CD4-positive, alpha-beta memory T cell (primary cell): ENCODE results near the gene FAM149A. TPM values are rescaled to one million over a fixed set of nuclear protein-coding genes. Genes with fewer than 3 reads are reported as not detected.

Experiments
- CTCF ChIA-PET: fragments of 350-600 bp; sonication (Branson Sonifier 250); formaldehyde crosslinking; loops from one replicate; lab custom pipeline; 2021; ENCODE audit warnings: inconsistent platforms; ENCODE audit not compliant: partially characterized antibody; lab: Charles Lee
- POLR2A ChIA-PET: fragments of 350-600 bp; sonication (Branson Sonifier 250); formaldehyde crosslinking; loops from one replicate; lab custom pipeline; 2021; ENCODE audit not compliant: partially characterized antibody; lab: Charles Lee
- DNase-seq, 5 donors: peaks; one replicate each; pipeline versions ENCODE4 v3.0.0 to v3.0.0-alpha.2; 2020 to 2022; ENCODE audit warnings: mixed read lengths in 1 of 5
- H3K27ac ChIP-seq: one replicate; pipeline ENCODE4 v1.7.0; 2013; ENCODE audit warnings: low read depth, low read length
- H3K27me3 ChIP-seq: 2 replicates; pipeline ENCODE4 v1.7.0; 2013; ENCODE audit warnings: mild to moderate bottlenecking, low read length, moderate library complexity; ENCODE audit not compliant: insufficient read depth
- H3K36me3 ChIP-seq: 2 replicates; pipeline ENCODE4 v1.7.0; 2013; ENCODE audit warnings: mild to moderate bottlenecking, low read length, moderate library complexity; ENCODE audit not compliant: insufficient read depth
- H3K4me1 ChIP-seq: 2 replicates; pipeline ENCODE4 v1.7.0; 2013; ENCODE audit warnings: mild to moderate bottlenecking, low read length, moderate library complexity; ENCODE audit not compliant: insufficient read depth
- H3K4me3 ChIP-seq, 2 donors: one replicate each; pipeline ENCODE4 v1.7.0; 2013; ENCODE audit warnings: low read length in 2 of 2, mild to moderate bottlenecking in 1 of 2
- H3K9me3 ChIP-seq, 2 donors: one replicate each; pipeline ENCODE4 v1.7.0; 2013; ENCODE audit warnings: low read length in 2 of 2, control low read depth in 1 of 2; ENCODE audit not compliant: control insufficient read depth in 1 of 2
- H3K27ac Mint-ChIP-seq, 7 donors: one replicate each; pipeline ENCODE4 v1.8.0; 2020 to 2021; ENCODE audit warnings: mixed read lengths in 7 of 7, mild to moderate bottlenecking in 6 of 7, inconsistent platforms in 3 of 7, moderate library complexity in 3 of 7
- H3K27me3 Mint-ChIP-seq, 2 donors: one replicate each; pipeline ENCODE4 v1.8.0; 2020 to 2021; ENCODE audit warnings: mixed read lengths in 2 of 2
- H3K36me3 Mint-ChIP-seq, 2 donors: one replicate each; pipeline ENCODE4 v1.8.0; 2020 to 2021; ENCODE audit warnings: mixed read lengths in 2 of 2, inconsistent platforms in 1 of 2, mild to moderate bottlenecking in 1 of 2
- H3K4me1 Mint-ChIP-seq, 4 donors: one replicate each; pipeline ENCODE4 v1.8.0; 2020 to 2021; ENCODE audit warnings: mixed read lengths in 4 of 4, mild to moderate bottlenecking in 1 of 4
- H3K4me3 Mint-ChIP-seq, 8 donors: one replicate each; pipeline ENCODE4 v1.8.0; 2020 to 2021; ENCODE audit warnings: mixed read lengths in 8 of 8, mild to moderate bottlenecking in 7 of 8, moderate library complexity in 6 of 8, inconsistent platforms in 3 of 8
- H3K9me3 Mint-ChIP-seq, 8 donors: one replicate each; pipeline ENCODE4 v1.8.0; 2020 to 2021; ENCODE audit warnings: mixed read lengths in 8 of 8, mild to moderate bottlenecking in 5 of 8, inconsistent platforms in 3 of 8, moderate library complexity in 1 of 8
- intact Hi-C: fragments of 100-400 bp; cut with micrococcal nuclease; formaldehyde crosslinking; loops from one replicate; pipeline ENCODE4 v1.15.1; 2023
- polyA plus RNA-seq, 2 donors: library from polyadenylated mRNA; unstranded; fragments of 300-500 nt; fragmentation: Illumina TruSeq; gene quantifications; one replicate each; pipeline ENCODE4 v1.2.3, GENCODE V29; 2021
- total RNA-seq, 2 experiments: library from RNA; stranded (reverse); gene quantifications; one replicate each; pipeline ENCODE4 v1.2.3, GENCODE V29; 2021

FAM149A gene
- total and polyA plus RNA-seq, 4 experiments from 2014 or later, result 0.58 to 0.76 TPM; not detected in 2

DNA sequence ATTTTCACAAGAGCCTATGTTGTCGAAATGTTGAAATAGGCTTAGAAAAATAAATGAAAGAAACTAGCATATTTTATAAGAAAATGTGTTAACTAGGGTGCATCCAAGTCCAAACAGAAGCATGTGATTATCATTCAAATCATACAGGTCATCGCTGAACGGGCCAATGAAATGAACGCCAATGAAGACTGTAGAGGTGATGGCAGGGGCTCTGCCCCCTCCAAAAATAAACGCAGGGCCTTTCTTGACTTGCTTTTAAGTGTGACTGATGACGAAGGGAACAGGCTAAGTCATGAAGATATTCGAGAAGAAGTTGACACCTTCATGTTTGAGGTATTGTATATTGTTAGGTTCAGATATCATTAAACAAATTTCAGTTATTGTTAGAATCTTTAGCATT is 96.5 kb downstream of the FAM149A start:
- intact Hi-C loops, result loop anchor here (1.0 to 10.0 kb wide), 4 partner anchors 39 to 1666 kb away; partner anchors contain the start of gene CCDC110

DNA sequence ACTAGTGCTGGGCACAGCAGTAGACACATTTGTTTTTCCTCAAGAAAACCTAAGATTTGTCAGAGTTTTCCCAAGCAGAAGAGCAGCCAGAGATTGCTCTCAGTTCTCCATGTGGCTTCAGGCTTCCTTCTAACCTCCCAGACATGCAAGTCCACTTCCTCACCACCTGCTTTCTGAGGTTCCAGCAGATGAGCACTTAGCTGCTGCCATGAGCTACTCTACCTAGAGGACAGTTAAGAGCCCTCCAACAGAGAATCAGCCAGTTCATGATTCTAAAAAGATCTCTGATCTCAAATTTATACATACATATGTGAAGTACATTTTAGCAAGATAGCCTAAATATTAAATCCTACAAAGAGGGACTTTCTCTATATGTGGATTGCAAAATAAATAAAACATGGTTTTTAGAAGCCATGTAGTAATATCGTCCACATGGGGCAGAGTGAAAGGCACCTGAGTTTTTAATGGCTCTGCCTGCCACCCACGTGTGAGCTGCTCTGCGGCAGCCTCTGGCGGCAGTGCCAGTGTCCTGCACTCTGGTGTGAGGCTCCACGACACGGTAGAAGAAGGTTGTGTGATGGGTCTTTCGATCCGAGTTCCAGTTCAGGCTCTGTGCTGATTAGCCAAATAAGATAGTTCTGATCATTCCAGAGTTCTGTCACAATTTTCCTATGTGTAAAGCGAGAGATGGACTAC is 97.2 kb downstream of the FAM149A start:
- no peak overlapping the region for H3K27ac ChIP-seq

More for the DNA sequence above, 96.5 kb downstream of the FAM149A start:
- no peaks in the 10 kb centered on the region for H3K27me3 ChIP-seq
- no peaks in the 10 kb centered on the region for H3K4me1 ChIP-seq
- H3K36me3 ChIP-seq, result peaks cover 2% of the 10 kb centered on the region
- Mint-ChIP-seq H3K9me3 (no peaks in the 10 kb centered on the region), H3K27me3 (no peaks in the 10 kb centered on the region), H3K4me3 (no peak overlapping the region), H3K4me1 (peaks cover 18 to 48% (median 25%) of the 10 kb centered on the region in 4 donors), H3K36me3 (peaks cover 22 to 25% of the 10 kb centered on the region in 2 donors), H3K27ac (peak overlapping the region in 1 of 7 donors; percentile 54)
- H3K27ac ChIP-seq, result no peak overlapping the region
- CTCF ChIA-PET, result interaction anchor here (1.2 to 5.1 kb wide), 5 partner anchors 9 to 133 kb away, joined by 3 to 45 read pairs (median 4); partner anchors contain the start of genes CYP4V2 and TLR3
- no peak for DNase-seq
- POLR2A ChIA-PET, result interaction anchor here (2.8 to 6.6 kb wide), 2 partner anchors 9 to 133 kb away, joined by 11 to 131 read pairs; partner anchors contain the start of genes CYP4V2 and TLR3
- no peaks in the 10 kb centered on the region for H3K9me3 ChIP-seq
- H3K4me3 ChIP-seq, result no peak overlapping the region

DNA sequence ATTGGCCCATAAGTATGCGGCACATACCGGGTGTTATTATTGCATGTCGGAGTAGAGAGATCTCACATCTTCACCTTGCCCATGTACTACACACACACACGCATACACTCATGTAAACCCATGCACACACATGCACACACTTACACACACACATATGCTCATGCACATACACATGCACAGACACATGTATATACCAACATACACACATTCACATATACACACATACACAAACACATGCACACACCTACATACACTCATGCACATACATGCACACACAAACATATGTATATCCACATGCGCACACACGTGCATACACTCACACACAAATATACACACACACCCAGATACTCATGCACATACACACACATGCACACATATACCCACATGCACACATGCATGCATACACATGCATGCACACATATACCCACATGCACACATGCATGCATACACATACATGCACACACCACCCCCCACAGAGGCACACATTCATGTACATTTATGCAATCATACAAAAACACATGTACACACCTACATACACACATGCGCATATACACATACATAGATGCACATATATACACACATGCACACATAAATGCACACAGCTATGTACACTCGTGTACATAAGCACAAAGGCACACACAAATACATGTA is 98.1 kb downstream of the FAM149A start:
- CTCF ChIA-PET, result interaction anchor here (1.5 to 5.1 kb wide), 4 partner anchors 7 to 134 kb away, joined by 3 to 45 read pairs (median 15); partner anchors contain the start of genes CYP4V2 and TLR3
- Histone ChIP-seq H3K9me3 (no peaks in the 10 kb centered on the region), H3K4me3 (no peak overlapping the region), H3K27ac (no peak overlapping the region), H3K36me3 (no peaks in the 10 kb centered on the region), H3K4me1 (no peaks in the 10 kb centered on the region), H3K27me3 (no peaks in the 10 kb centered on the region)
- intact Hi-C loops, result loop anchor here (5.0 to 10.0 kb wide), 3 partner anchors 40 to 1668 kb away; partner anchors contain the start of gene CCDC110
- Mint-ChIP-seq H3K4me1 (peaks cover 12 to 47% (median 22%) of the 10 kb centered on the region in 4 donors), H3K27ac (peak overlapping the region in 6 of 7 donors; percentile 2 to 91 (median 83)), H3K4me3 (peak overlapping the region in 2 of 8 donors; percentile 2 to 84), H3K27me3 (no peaks in the 10 kb centered on the region), H3K36me3 (peaks cover 16 to 17% of the 10 kb centered on the region in 2 donors), H3K9me3 (no peaks in the 10 kb centered on the region)
- DNase-seq, result no peak
- POLR2A ChIA-PET, result interaction anchor here (2.8 to 6.6 kb wide), 2 partner anchors 10 to 134 kb away, joined by 11 to 131 read pairs; partner anchors contain the start of genes CYP4V2 and TLR3

More for the DNA sequence above, 97.2 kb downstream of the FAM149A start:
- ChIA-PET CTCF (interaction anchor here (1.2 to 5.1 kb wide), 5 partner anchors 8 to 133 kb away, joined by 3 to 45 read pairs (median 4); partner anchors contain the start of genes CYP4V2 and TLR3), POLR2A (interaction anchor here (2.8 to 6.6 kb wide), 2 partner anchors 9 to 133 kb away, joined by 11 to 131 read pairs; partner anchors contain the start of genes CYP4V2 and TLR3)
- H3K9me3 Mint-ChIP-seq, result no peaks in the 10 kb centered on the region
- Histone ChIP-seq H3K36me3 (no peaks in the 10 kb centered on the region), H3K9me3 (no peaks in the 10 kb centered on the region), H3K4me1 (no peaks in the 10 kb centered on the region), H3K4me3 (no peak overlapping the region), H3K27me3 (no peaks in the 10 kb centered on the region)
- peak; percentile 41 to 77 (median 53) for DNase-seq
- intact Hi-C loops, result loop anchor here (1.0 to 10.0 kb wide), 4 partner anchors 39 to 1667 kb away; partner anchors contain the start of gene CCDC110
- no peaks in the 10 kb centered on the region for H3K27me3 Mint-ChIP-seq
- peak overlapping the region in 7 of 8 donors; percentile 2 to 65 (median 30) for H3K4me3 Mint-ChIP-seq
- H3K27ac Mint-ChIP-seq, result peak overlapping the region; percentile 19 to 94 (median 79)
- peaks cover 24% of the 10 kb centered on the region in 2 donors for H3K36me3 Mint-ChIP-seq
- H3K4me1 Mint-ChIP-seq, result peaks cover 16 to 52% (median 25%) of the 10 kb centered on the region in 4 donors

DNA sequence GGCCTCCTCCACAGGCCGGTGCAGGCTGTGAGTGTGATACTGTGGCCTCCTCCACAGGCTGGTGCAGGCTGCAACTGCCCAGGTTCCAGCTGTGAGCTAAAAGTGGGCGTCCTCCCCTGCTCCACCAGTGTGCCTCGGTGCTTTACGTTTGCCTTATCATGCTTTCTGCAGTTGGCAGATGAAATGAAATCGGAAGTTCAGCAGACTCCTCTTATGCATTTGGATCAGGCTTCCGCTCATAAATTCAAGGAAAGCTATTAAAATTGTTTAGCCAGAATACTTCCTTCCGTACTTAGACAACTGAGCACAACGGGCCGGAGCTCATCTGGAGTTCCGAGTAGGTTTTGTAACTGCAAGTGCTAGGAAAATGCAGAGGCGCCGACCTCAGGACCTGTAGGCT is 98.9 kb downstream of the FAM149A start:
- DNase-seq, result peak in 1 of 5 donors; percentile 53
- peaks cover 11 to 47% (median 19%) of the 10 kb centered on the region in 4 donors for H3K4me1 Mint-ChIP-seq
- no peaks in the 10 kb centered on the region for H3K27me3 Mint-ChIP-seq
- CTCF ChIA-PET, result interaction anchor here (0.7 to 5.1 kb wide), 5 partner anchors 9 to 135 kb away, joined by 3 to 45 read pairs (median 7); partner anchors contain the start of genes CYP4V2 and TLR3
- Histone ChIP-seq H3K4me3 (no peak overlapping the region), H3K27me3 (no peaks in the 10 kb centered on the region), H3K27ac (peak overlapping the region; percentile 34), H3K4me1 (no peaks in the 10 kb centered on the region), H3K36me3 (no peaks in the 10 kb centered on the region), H3K9me3 (no peaks in the 10 kb centered on the region)
- peaks cover 12 to 14% of the 10 kb centered on the region in 2 donors for H3K36me3 Mint-ChIP-seq
- intact Hi-C loops, result loop anchor here (5.0 to 10.0 kb wide), 3 partner anchors 41 to 1669 kb away; partner anchors contain the start of gene CCDC110
- POLR2A ChIA-PET, result interaction anchor here (2.8 to 6.6 kb wide), 2 partner anchors 11 to 135 kb away, joined by 11 to 131 read pairs; partner anchors contain the start of genes CYP4V2 and TLR3
- H3K27ac Mint-ChIP-seq, result peak overlapping the region in 5 of 7 donors; percentile 80 to 94 (median 89)
- no peaks in the 10 kb centered on the region for H3K9me3 Mint-ChIP-seq
- peak overlapping the region in 4 of 8 donors; percentile 19 to 84 (median 50) for H3K4me3 Mint-ChIP-seq

DNA sequence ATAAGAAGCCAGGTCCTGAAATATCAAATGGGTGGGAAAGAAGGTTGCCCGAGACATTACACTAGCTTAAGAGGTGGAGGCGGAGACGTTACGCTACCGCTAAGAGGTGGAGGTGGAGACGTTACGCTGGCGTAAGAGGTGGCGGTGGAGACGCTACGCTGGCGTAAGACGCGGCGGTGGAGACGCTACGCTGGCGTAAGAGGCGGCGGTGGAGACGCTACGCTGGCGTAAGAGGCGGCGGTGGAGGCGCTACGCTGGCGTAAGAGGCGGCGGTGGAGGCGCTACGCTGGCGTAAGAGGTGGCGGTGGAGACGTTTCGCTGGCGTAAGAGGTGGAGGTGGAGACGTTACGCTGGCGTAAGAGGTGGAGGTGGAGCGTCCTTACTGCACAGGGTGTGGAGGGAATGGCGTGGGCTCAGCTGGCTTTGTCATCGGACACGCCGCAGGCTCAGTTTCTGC is 99.6 kb downstream of the FAM149A start:
- POLR2A ChIA-PET, result interaction anchor here (6.6 kb wide), 1 partner anchor 12 kb away, joined by 131 read pairs; the partner anchor contains the start of gene CYP4V2
- Mint-ChIP-seq H3K27ac (peak overlapping the region; percentile 9 to 97 (median 86)), H3K9me3 (peaks cover 0 to 4% (median 0%) of the 10 kb centered on the region in 8 donors), H3K27me3 (no peaks in the 10 kb centered on the region), H3K4me1 (peaks cover 11 to 47% (median 19%) of the 10 kb centered on the region in 4 donors), H3K36me3 (peaks cover 15 to 21% of the 10 kb centered on the region in 2 donors), H3K4me3 (peak overlapping the region; percentile 34 to 84 (median 70))
- Histone ChIP-seq H3K36me3 (no peaks in the 10 kb centered on the region), H3K27ac (peak overlapping the region; percentile 54), H3K4me1 (no peaks in the 10 kb centered on the region), H3K9me3 (no peaks in the 10 kb centered on the region), H3K27me3 (no peaks in the 10 kb centered on the region), H3K4me3 (peak overlapping the region in 1 of 2 donors; percentile 23)
- peak in 4 of 5 donors; percentile 46 to 92 (median 80) for DNase-seq
- CTCF ChIA-PET, result interaction anchor here (0.7 to 5.1 kb wide), 5 partner anchors 10 to 136 kb away, joined by 3 to 45 read pairs (median 7); partner anchors contain the start of genes CYP4V2 and TLR3
- intact Hi-C loops, result loop anchor here (1.0 to 10.0 kb wide), 4 partner anchors 13 to 1669 kb away; partner anchors contain the start of genes CCDC110 and CYP4V2

DNA sequence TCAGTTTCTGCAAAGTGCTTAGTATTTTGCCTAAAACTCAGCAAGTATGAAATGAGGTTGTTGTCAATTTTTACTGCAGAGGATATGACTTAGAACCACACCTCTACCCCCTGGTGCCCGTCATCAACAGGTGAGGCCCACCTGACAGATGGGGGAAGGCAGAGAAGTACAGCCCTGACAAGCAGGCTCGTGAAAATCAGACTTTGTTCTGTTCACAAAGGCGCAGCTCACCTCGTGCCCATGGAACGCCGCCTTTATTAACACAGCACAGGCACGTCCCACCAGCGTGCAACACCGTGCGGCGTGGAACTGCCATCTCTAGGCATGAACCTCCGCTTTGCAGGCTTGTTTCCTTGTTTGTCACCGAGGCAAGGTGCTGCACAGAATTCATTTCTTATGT is 100.2 kb downstream of the FAM149A start:
- H3K4me3 ChIP-seq, result peak overlapping the region in 1 of 2 donors; percentile 23
- CTCF ChIA-PET, result interaction anchor here (1.4 to 5.1 kb wide), 2 partner anchors 11 to 14 kb away, joined by 7 to 45 read pairs; partner anchors contain the start of gene CYP4V2
- no peaks in the 10 kb centered on the region for H3K9me3 ChIP-seq
- Mint-ChIP-seq H3K36me3 (peaks cover 21 to 27% of the 10 kb centered on the region in 2 donors), H3K27ac (peak overlapping the region in 6 of 7 donors; percentile 74 to 97 (median 83)), H3K9me3 (peaks cover 0 to 6% (median under 1%) of the 10 kb centered on the region in 8 donors), H3K4me1 (peaks cover 11 to 47% (median 20%) of the 10 kb centered on the region in 4 donors), H3K27me3 (no peaks in the 10 kb centered on the region), H3K4me3 (peak overlapping the region; percentile 29 to 84 (median 70))
- peak in 1 of 5 donors; percentile 73 for DNase-seq
- no peaks in the 10 kb centered on the region for H3K4me1 ChIP-seq
- H3K27me3 ChIP-seq, result no peaks in the 10 kb centered on the region
- intact Hi-C loops, result loop anchor here (1.0 to 10.0 kb wide), 4 partner anchors 13 to 1670 kb away; partner anchors contain the start of genes CCDC110 and CYP4V2
- POLR2A ChIA-PET, result interaction anchor here (6.6 kb wide), 1 partner anchor 12 kb away, joined by 131 read pairs; the partner anchor contains the start of gene CYP4V2
- no peaks in the 10 kb centered on the region for H3K36me3 ChIP-seq
- H3K27ac ChIP-seq, result peak overlapping the region; percentile 54
